MG63 (cell line): ENCODE measurements around the gene TTC8. TPM values are rescaled to one million over a fixed set of nuclear protein-coding genes. Genes with fewer than 3 reads are reported as not detected.

Experiments
- DNase-seq: peaks from one replicate; pipeline ENCODE4 v3.0.0-alpha.2; 2020
- H3K27me3 ChIP-seq: fragments of 250-450 bp; sonication (Bioruptor Pico); 2 replicates; pipeline ENCODE4 v1.5.1; 2020; ENCODE audit warnings: mild to moderate bottlenecking, moderate library complexity
- H3K36me3 ChIP-seq: fragments of 250-450 bp; sonication (Bioruptor Pico); 2 replicates; pipeline ENCODE4 v1.5.1; 2020; ENCODE audit warnings: mild to moderate bottlenecking, moderate library complexity
- H3K4me3 ChIP-seq: fragments of 250-450 bp; sonication (Bioruptor Pico); 2 replicates; pipeline ENCODE4 v1.5.1; 2020; ENCODE audit warnings: mild to moderate bottlenecking, moderate library complexity
- H3K9me3 ChIP-seq: fragments of 250-450 bp; sonication (Bioruptor Pico); 2 replicates; pipeline ENCODE4 v1.5.1; 2020; ENCODE audit warnings: mild to moderate bottlenecking, moderate library complexity
- total RNA-seq: library from RNA; depleted of rRNA; stranded (reverse); fragments of >200 nt; shearing (Covaris generic); gene quantifications from 2 replicates; pipeline ENCODE4 v1.2.3, GENCODE V29; 2014; ENCODE audit warnings: low replicate concordance; rRNA removed

The TTC8 gene
- total RNA-seq, 1 experiment from 2014 or later = 35.8 TPM

DNA sequence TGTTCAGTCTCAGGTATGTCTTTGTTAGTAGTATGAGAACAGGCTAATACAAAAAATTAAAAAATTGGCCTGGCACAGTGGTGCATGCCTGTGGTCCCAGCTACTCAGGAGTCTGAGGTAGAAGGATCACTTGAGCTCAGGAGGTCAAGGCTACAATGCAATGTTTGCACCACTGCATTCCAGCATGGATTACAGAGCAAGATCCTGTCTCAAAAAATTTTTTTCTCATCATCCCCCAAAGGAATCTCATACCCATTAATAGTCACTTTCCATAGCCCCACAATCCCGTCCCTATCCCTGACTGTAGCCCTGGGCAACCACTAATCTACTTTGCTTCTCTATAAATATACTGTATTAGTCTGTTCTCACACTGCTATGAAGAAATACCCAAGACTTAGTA is 57.8 kb downstream of the TTC8 start:
- peaks cover 5% of the 10 kb centered on the region; the same call in 1 of the 2 replicates for H3K36me3 ChIP-seq
- DNase-seq = no peak
- no peaks in the 10 kb centered on the region for H3K27me3 ChIP-seq
- H3K9me3 ChIP-seq = no peaks in the 10 kb centered on the region
- no peak overlapping the region for H3K4me3 ChIP-seq

DNA sequence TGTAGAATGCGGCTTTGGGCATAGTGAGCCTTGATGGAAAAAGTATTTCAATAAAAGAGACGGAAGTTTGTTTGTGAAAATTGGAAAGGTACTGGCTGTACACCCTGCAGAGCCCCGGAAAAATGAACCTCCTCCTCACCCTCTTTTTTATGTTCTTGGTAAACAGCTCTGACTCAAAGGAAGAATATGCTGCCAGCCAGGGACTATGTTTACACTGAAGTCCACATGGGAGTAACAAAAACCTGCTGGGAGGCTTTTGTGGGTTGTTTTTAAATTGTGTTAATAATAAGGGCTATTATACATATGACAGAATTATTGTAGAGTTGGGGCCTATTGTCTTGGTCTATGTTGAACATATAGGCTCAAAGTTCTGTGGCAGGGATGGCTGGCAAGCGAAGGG is 70.7 kb downstream of the TTC8 start:
- H3K27me3 ChIP-seq = no peaks in the 10 kb centered on the region
- H3K36me3 ChIP-seq = no peaks in the 10 kb centered on the region
- DNase-seq = peak; percentile 5
- no peaks in the 10 kb centered on the region for H3K9me3 ChIP-seq
- no peak overlapping the region for H3K4me3 ChIP-seq

DNA sequence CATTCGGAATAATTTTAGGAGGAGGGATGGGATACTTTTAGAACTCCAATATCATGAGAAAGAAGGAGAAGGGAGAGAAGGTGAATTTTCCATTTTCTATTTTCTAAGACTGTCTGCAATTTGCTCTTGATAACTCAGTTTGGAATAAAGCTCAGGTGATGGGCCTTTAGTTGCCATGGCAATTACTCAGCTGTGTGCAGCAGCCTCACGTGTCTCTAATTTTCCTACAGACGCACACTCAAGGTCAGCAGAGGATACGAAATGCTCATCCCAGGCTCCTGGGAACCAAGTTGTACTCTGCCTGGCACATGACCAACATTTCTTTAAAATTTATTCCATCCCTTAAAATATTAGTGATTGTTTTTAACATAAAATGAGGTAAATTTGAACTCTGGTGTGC is 76.7 kb downstream of the TTC8 start:
- DNase-seq = no peak
- Histone ChIP-seq H3K4me3 (no peak overlapping the region), H3K36me3 (no peaks in the 10 kb centered on the region), H3K9me3 (no peaks in the 10 kb centered on the region), H3K27me3 (no peaks in the 10 kb centered on the region)

DNA sequence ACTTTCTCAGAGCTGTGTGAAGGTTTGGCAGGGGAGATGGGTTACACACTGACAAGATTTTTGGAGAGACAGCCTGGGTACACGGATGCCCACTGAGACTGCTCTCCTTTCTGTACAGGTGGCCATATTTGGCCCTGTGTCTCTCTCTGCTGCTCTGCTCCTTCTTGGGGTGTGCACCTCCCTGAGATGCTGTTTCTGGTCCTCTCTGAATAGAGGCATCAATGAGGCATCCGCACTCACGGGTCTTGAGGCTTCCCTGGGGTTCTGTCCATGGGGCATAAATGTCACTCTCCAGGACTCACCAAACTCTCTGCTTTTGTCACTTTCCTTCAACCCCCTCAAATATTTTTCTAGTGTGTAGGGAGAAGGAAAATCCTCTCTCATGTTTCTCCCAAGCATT is 77.5 kb downstream of the TTC8 start:
- no peaks in the 10 kb centered on the region for H3K9me3 ChIP-seq
- H3K36me3 ChIP-seq = no peaks in the 10 kb centered on the region
- no peak overlapping the region for H3K4me3 ChIP-seq
- DNase-seq = no peak
- no peaks in the 10 kb centered on the region for H3K27me3 ChIP-seq

DNA sequence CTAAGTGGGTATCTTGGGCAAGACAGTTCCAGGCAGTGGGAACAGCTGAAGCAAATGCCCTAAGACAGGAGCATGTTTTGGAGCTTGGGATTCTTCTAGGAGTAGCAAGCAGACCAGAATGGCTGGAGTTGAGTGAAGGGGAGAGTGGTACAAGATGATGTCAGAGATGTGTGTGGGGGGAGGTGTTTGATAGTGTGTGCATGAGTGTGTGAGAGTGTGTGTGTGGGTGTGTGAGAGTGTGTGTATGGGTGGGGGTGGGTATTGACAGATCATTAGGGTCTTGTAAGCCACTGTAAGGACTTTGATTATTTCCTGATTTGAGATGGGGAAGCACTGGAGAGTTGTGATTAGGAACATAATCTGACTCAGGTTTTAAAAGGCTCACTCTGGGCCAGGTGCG is 78.4 kb downstream of the TTC8 start:
- DNase-seq = no peak
- H3K36me3 ChIP-seq = no peaks in the 10 kb centered on the region
- no peak overlapping the region for H3K4me3 ChIP-seq
- H3K9me3 ChIP-seq = no peaks in the 10 kb centered on the region
- no peaks in the 10 kb centered on the region for H3K27me3 ChIP-seq

DNA sequence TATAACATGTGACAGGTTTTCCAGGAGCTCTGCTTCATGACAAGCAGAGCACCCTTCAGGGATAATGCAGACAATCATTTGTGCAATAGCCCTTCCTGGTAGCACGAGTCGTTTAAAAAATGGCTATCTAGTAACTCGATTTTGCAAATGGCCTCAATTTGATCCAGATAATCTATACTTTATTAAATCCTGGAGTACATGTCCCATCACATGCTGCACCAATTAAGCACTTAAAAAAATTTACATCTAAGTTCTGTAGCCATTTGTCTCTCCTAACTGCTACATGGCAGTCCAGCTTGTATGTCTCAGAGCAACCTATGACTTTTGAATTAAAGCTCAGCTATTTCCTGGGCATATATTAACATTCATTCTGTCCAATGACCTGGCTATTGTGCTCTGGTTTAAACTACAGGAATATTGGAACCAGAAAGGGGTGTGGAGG is 79.8 kb downstream of the TTC8 start:
- H3K36me3 ChIP-seq = no peaks in the 10 kb centered on the region
- DNase-seq = no peak
- H3K27me3 ChIP-seq = no peaks in the 10 kb centered on the region
- H3K4me3 ChIP-seq = no peak overlapping the region
- no peaks in the 10 kb centered on the region for H3K9me3 ChIP-seq

DNA sequence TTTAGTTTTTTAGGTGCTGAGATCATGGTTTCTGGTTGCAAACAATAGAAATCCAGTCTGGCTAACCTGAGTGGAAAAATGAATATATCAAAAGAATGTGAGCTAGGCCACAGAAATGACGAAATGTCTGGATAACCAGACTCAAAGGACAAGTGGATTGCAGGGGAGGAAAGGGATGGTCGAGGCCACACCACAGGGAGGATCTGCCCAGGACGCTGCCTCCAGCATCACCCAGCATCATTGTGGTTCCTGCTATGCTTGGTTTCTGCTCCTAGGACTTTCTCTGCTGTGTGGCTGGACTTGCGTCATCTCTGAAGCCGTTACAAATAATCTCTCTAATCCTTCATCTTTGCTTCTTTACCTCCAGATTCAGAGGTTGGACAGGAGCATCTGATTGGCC is 80.4 kb downstream of the TTC8 start:
- H3K9me3 ChIP-seq = no peaks in the 10 kb centered on the region
- H3K4me3 ChIP-seq = no peak overlapping the region
- H3K36me3 ChIP-seq = no peaks in the 10 kb centered on the region
- H3K27me3 ChIP-seq = no peaks in the 10 kb centered on the region
- DNase-seq = no peak

DNA sequence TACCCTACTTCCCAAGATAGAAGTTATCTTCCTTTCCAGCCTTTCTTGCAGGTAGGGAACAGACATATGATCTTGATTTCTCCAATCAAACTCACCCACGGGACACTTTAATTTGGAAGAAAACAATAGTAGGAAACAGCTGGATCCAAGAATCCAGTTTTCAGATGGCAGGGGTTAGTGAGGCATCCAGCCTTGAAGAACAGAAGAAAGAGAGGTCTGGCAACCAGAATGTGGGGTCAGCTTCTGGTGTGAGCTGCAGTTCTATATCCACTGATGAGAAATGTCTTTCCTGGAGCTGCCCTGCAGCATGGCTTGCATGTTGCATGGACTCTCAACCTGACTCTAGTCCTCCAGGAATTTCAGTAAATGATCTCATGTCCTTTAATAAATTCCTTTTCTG is 83.8 kb downstream of the TTC8 start:
- Histone ChIP-seq H3K36me3 (no peaks in the 10 kb centered on the region), H3K9me3 (no peaks in the 10 kb centered on the region), H3K4me3 (no peak overlapping the region), H3K27me3 (no peaks in the 10 kb centered on the region)
- no peak for DNase-seq

DNA sequence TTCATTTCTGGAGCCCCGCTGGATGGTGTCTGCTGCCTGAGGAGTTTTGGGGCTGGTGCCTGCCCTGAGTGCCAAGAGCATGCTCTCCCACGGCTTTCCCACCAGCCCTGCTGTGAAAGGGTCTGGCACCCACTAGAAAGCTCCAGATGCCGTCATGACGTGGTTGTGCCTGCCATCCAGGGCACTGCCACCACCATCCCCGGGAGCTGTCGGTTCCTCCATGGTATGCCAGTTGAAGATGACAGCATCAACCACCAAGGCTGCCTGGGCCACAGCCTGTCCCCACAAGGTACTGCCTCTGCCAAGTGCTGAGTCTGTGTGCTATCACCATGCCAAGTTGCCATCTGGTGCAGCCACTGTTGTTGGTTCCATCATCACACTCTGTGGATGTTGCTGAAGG is 85.9 kb downstream of the TTC8 start:
- no peak for DNase-seq
- H3K9me3 ChIP-seq = no peaks in the 10 kb centered on the region
- no peaks in the 10 kb centered on the region for H3K27me3 ChIP-seq
- H3K36me3 ChIP-seq = no peaks in the 10 kb centered on the region
- H3K4me3 ChIP-seq = no peak overlapping the region

DNA sequence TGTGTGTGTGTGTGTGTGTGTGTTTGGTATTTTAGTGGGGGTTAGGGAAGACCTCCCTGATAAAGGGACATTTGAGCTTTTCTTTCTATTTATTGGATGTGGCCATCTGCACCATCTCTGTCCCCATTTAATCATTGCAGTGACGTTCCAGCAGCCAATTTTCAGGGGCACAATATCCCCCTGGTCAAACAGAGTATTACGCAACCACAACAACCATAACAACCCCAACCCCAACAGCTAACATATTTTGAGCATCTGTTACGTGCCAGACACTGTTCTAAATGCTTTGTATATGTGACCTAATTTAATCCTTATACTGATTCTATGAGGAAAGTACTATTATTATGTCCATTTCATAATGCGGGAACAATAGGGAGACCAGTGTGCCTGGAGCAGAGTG is 87.4 kb downstream of the TTC8 start:
- no peak overlapping the region for H3K4me3 ChIP-seq
- no peaks in the 10 kb centered on the region for H3K36me3 ChIP-seq
- no peaks in the 10 kb centered on the region for H3K9me3 ChIP-seq
- H3K27me3 ChIP-seq = no peaks in the 10 kb centered on the region
- no peak for DNase-seq

DNA sequence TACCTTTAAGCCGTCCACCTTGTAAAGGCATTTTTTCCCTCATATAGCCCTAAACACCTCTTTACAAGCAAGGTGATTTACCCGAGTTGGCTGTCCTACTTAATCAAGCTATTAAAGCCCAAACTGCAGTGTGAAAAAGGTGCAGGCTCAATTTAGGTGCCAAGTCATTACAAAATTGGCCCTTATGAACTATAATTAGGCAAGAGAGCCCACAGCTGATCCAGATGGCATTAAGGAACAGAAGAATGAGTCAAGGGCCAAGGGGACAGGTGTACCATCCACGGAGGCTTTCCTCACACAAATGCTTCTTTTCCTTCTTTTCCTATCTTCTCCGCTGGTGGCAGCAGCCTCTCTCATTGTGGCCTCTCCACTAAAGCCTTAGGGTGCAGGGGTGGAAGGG is 90.5 kb downstream of the TTC8 start:
- Histone ChIP-seq H3K27me3 (no peaks in the 10 kb centered on the region), H3K9me3 (no peaks in the 10 kb centered on the region), H3K36me3 (no peaks in the 10 kb centered on the region), H3K4me3 (no peak overlapping the region)
- DNase-seq = no peak

DNA sequence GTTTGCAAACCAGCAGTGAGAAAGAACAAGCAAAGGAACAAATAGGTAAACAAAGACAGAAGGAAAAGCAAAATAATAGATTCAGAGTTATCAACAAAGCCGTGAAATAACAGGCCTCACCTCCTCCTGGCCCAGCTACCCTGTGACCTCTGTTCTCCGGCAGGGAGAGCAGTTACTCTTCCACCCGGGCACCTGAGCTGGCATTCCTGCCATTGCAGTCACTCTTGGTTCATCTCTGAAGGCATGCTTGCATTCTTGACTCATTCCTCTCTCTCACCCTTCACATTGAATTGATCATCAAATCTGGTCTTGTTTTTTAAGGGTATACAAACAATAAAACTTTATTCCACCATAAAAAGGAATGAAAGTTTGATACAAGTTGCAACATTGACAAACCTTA is 95.1 kb downstream of the TTC8 start:
- Histone ChIP-seq H3K4me3 (no peak overlapping the region), H3K9me3 (no peaks in the 10 kb centered on the region), H3K27me3 (no peaks in the 10 kb centered on the region), H3K36me3 (no peaks in the 10 kb centered on the region)
- no peak for DNase-seq

Other genes with a start within 250 kb of the TTC8 start
- 0.23 and 0.62 TPM in 2 replicates for gene EML5, start 31.7 kb upstream of the TTC8 start, total RNA-seq